ENCODE measurements around the gene CCDC85A. TPM values are rescaled to one million over a fixed set of nuclear protein-coding genes. Genes with fewer than 3 reads are reported as not detected.

The CCDC85A gene
- total RNA-seq, 1 donor from 2014 or later, result 0.17 TPM

DNA sequence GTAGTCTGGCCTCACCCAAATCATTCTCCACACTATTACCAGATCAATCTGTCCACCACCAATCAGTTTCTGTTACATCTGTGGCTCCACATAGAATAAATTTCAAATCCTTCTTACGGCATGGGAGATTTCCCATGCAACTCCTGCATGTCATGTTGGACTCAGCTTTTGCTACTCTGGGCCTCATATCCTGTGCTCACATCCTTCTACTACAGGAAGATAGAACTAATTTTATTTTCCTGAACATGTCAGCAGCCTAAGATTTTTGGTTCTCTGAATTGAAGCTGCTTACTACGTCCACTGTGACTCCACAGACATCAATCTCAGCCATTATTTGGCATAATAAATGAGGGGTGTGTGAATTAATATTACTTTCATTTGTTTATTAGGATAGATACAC lies 181.1 kb downstream of the CCDC85A start:
- no peak overlapping the region for H3K4me3 ChIP-seq (ENCODE audit: low read depth, low read length)
- DNase-seq (ENCODE audit: low read depth), result no peak
- TF ChIP-seq, protein P1, sequence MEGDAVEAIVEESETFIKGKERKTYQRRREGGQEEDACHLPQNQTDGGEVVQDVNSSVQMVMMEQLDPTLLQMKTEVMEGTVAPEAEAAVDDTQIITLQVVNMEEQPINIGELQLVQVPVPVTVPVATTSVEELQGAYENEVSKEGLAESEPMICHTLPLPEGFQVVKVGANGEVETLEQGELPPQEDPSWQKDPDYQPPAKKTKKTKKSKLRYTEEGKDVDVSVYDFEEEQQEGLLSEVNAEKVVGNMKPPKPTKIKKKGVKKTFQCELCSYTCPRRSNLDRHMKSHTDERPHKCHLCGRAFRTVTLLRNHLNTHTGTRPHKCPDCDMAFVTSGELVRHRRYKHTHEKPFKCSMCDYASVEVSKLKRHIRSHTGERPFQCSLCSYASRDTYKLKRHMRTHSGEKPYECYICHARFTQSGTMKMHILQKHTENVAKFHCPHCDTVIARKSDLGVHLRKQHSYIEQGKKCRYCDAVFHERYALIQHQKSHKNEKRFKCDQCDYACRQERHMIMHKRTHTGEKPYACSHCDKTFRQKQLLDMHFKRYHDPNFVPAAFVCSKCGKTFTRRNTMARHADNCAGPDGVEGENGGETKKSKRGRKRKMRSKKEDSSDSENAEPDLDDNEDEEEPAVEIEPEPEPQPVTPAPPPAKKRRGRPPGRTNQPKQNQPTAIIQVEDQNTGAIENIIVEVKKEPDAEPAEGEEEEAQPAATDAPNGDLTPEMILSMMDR (conservative IDR thresholded peaks at IDR 0.05; ENCODE audit: low read depth, low read length), result no peak

DNA sequence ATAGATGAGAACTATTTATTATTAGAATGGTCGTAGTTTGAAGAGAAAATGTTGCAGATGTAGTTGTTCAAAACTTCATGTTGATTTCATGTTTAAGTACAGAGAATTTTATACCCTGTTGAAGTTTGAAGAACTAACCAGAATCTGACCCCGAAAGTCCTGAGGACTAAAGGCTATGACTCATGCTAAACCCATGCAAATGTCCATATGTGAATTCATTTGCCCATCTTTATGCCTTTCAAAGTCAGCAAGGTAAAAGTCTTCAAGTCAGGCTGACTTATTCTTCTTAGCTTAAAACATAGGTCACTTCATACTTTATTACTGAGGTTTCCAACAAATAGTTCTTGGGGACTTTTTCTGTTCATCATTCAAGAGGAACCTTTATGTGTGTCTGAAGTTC lies 185.5 kb downstream of the CCDC85A start:
- H3K4me3 ChIP-seq (ENCODE audit: low read depth, low read length), result no peak overlapping the region
- TF ChIP-seq, protein P1 (conservative IDR thresholded peaks at IDR 0.05; ENCODE audit: low read depth, low read length), result no peak
- no peak for DNase-seq (ENCODE audit: low read depth)

DNA sequence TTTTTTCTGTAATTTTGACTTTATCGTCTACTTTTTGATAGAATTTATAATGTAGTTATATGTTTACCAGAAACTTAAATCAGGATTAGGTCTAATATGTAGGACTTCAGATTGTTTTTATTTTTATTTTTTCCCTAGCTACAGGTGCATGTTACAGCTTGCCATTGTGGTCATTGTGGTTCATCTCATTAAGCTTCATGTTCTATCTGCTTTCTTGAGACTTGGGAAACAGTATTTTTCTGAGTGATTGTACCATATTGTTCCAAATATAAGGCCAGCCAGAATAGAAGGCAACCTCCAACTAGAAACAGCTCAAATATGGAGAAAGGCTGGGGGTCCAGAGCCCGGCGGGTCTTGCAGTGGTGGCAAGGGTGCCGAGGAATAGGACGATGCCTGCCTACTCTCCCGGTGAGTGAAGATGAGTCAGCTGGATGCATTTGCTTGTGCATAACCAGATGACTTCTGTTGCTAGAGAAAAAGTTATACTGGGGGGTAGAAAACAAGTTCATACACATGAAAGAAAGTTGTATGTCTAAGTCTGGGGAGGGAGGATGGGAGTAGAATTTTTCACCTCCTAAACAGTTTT lies 188.4 kb downstream of the CCDC85A start:
- no peak for DNase-seq (ENCODE audit: low read depth)
- TF ChIP-seq, protein P1 (conservative IDR thresholded peaks at IDR 0.05; ENCODE audit: low read depth, low read length), result no peak
- H3K4me3 ChIP-seq (ENCODE audit: low read depth, low read length), result no peak overlapping the region

DNA sequence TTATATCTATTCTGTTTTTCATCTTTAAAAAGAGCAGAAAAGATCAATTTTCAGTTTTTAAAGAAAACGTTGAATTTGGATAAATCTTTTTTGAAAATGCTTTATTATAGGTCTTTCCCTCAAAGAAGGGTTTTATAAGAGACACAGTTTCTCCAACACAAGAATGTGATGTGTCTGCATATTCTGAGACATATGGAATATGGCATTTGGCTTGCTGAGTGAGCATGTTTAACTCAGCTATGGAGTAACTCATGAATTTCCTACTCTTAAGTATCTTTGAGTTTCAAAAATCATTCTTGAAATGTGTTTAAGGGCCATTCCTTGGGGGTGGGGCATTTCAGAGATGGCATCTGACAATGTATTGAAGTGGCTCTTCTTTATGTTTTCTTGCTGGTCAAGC lies 191.5 kb downstream of the CCDC85A start:
- no peak overlapping the region for H3K4me3 ChIP-seq (ENCODE audit: low read depth, low read length)
- TF ChIP-seq, protein P1 (conservative IDR thresholded peaks at IDR 0.05; ENCODE audit: low read depth, low read length), result no peak
- DNase-seq (ENCODE audit: low read depth), result no peak

DNA sequence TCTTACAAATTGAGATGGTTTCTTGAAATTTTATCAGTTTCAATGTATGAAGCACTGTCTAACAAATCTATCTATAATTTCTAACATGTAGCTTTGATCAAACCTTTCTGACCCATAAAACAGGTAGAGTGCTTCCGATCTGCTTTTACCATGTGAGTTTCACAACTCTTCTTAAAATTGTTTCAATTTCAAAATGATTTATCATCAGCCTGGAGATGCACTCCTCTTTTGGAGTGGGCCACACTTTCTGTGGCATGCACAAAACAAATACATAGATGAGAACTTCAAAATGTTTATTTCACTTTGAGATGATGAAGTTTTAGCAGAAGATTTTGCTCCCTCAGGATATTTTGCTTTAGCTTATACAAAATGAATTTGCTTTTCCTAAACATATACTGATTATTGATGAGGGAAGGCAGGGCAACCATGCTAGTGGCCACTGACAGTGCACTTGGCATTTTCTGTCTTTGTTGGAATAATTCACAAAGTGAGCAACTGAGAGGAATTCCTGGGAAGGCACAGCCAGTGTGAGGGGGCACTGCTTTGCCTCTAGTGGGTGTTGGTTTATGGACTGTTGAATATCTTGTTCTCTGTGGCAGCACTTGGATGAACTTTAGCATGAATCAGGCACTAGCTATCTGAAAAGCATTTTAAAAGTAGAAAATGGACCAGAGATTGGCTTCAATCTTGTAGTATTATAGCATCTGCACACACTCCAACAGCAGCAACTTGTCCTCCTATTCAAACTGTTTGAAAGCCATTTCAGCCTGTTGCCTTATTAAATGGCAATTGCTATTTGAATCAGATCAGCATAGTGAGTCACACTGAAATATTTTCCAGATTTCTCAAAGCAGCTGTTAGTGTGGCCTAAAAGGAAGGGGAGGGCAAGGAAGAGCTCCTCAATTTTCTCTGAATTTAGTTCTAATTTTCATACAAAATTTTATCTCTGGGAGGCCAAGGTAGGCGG lies 193.2 kb downstream of the CCDC85A start:
- DNase-seq (ENCODE audit: low read depth), result no peak
- H3K4me3 ChIP-seq (ENCODE audit: low read depth, low read length), result no peak overlapping the region
- TF ChIP-seq, protein P1 (conservative IDR thresholded peaks at IDR 0.05; ENCODE audit: low read depth, low read length), result no peak

DNA sequence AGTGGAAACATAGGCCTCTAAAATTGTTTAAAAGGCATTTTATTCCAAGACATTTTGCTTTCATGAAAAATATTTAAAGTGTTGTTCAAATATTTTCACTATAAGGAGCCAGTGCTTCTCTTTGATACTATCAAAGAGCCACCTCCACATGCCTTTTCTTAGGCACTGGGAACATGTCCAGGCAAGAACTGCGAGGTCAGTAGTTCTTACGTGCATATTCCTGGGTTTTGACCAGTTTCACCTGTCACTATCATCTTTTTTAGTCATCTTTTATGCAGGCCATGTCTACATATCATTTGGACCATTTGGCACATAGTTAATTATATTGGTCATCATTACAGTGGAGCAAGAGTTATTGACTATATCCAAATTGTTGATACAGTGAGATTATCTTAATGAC lies 195.3 kb downstream of the CCDC85A start:
- TF ChIP-seq, protein P1 (conservative IDR thresholded peaks at IDR 0.05; ENCODE audit: low read depth, low read length), result no peak

More for the DNA sequence above, 195.3 kb downstream of the CCDC85A start:
- DNase-seq (ENCODE audit: low read depth), result no peak
- H3K4me3 ChIP-seq (ENCODE audit: low read depth, low read length), result no peak overlapping the region
